ENCODE measurements around the gene HSD17B13. TPM values are rescaled to one million over a fixed set of nuclear protein-coding genes. Genes with fewer than 3 reads are reported as not detected.

Gene HSD17B13
- total and polyA plus RNA-seq, 4 experiments from 2014 or later, result 0.14 to 0.58 (median 0.35) TPM; not detected in 1

DNA sequence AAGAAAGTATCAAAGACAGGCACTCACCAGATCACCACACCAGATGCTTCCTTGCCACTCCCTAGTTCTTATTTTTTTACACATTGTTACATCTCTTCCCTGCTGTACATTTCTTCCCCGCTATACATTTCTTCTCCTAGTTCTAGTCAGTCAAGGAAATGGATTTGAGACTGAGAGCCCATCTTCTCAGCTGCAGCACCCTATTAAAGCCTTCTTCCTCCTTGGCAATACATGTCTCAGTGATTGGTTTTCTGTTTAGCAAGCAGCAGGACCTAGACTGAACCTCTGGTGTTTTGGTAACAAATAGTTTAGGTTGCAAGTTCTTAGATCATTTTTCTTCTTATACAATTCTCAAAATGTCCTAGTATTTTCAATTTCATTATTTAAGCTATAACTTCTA lies 66.9 kb downstream of the HSD17B13 start:
- no peak for DNase-seq
- Histone ChIP-seq H3K27ac (ENCODE audit: low read depth, low read length) (no peak overlapping the region), H3K4me3 (ENCODE audit: low read length in 2 of 2) (no peak overlapping the region), H3K27me3 (ENCODE audit: insufficient read depth, low read length) (no peaks in the 10 kb centered on the region), H3K4me1 (ENCODE audit: insufficient read depth, low read length) (no peaks in the 10 kb centered on the region), H3K36me3 (ENCODE audit: insufficient read depth, low read length) (no peaks in the 10 kb centered on the region), H3K9me3 (ENCODE audit: control insufficient read depth in 1 of 2, low read length in 2 of 2) (no peaks in the 10 kb centered on the region)
- POLR2A ChIA-PET (ENCODE audit: partially characterized antibody), result no interaction called here
- intact Hi-C loops (cut with micrococcal nuclease), result no loop called here
- Mint-ChIP-seq H3K9me3 (peaks cover 0 to 7% (median 0%) of the 10 kb centered on the region in 8 donors), H3K4me1 (no peaks in the 10 kb centered on the region), H3K27me3 (peaks cover 2% of the 10 kb centered on the region in 2 donors), H3K4me3 (no peak overlapping the region), H3K36me3 (no peaks in the 10 kb centered on the region), H3K27ac (no peak overlapping the region)
- CTCF ChIA-PET (ENCODE audit: partially characterized antibody), result interaction anchor here (1.2 kb wide), 1 partner anchor 21 kb away, joined by 3 read pairs; no protein-coding TSS in a partner anchor

Small RNA genes lying within 50 kb of the gene (microRNA-seq; reads per million reads assigned to microRNA genes)
- gene MIR5705 (ENCODE audit: borderline microRNAs expressed, borderline number of aligned reads, borderline replicate concordance), result not detected

Other genes with a start within 250 kb of the HSD17B13 start
- 10 to 100 TPM; 11.0 to 11.4 TPM for gene KLHL8, start 102.3 kb downstream of the HSD17B13 start, total RNA-seq
- 1 to 10 TPM; 9.3 to 9.7 TPM for gene KLHL8, start 102.3 kb downstream of the HSD17B13 start, polyA plus RNA-seq
- 10 to 100 TPM; 69.7 to 69.8 TPM for gene HSD17B11, start 68.3 kb upstream of the HSD17B13 start, total RNA-seq
- gene HSD17B11, start 68.3 kb upstream of the HSD17B13 start, polyA plus RNA-seq, result 100 to 1,000 TPM in 1 of 2 donors, 10 to 100 TPM in 1; 69.2 to 130 TPM
- 10 to 100 TPM; 16.7 to 18.3 TPM for gene NUDT9, start 99.7 kb upstream of the HSD17B13 start, total RNA-seq
- gene NUDT9, start 99.7 kb upstream of the HSD17B13 start, polyA plus RNA-seq, result 10 to 100 TPM; 21.2 to 24.9 TPM
- gene SPARCL1, start 206.5 kb upstream of the HSD17B13 start, total RNA-seq, result not detected
- not detected for gene SPARCL1, start 206.5 kb upstream of the HSD17B13 start, polyA plus RNA-seq

Data from CD4-positive, alpha-beta memory T cell (primary cell).